OCI-LY3 (cell line): Measurements from ENCODE around the gene IL4I1.

Experiments used
- H2AFZ ChIP-seq: fragments of 200-600, 300-600 bp; shearing (Covaris generic); 2 replicates; pipeline ENCODE4 v1.6.0; 2014; ENCODE audit warnings: antibody characterized with exemption, low read depth, low read length
- H3K27ac ChIP-seq: fragments of 200-600, 300-600 bp; sonication (generic); 2 replicates; pipeline ENCODE4 v1.5.1; 2014; ENCODE audit warnings: mild to moderate bottlenecking, low read length, moderate library complexity, mixed read lengths
- H3K27me3 ChIP-seq: fragments of 200-600, 300-600 bp; sonication (generic); 2 replicates; pipeline ENCODE4 v1.6.1; 2014; ENCODE audit warnings: low read depth, low read length, mixed read lengths
- H3K36me3 ChIP-seq: fragments of 200-600, 300-600 bp; sonication (generic); replicated peaks from 2 replicates; pipeline ENCODE3; 2014; ENCODE audit warnings: low read depth, low read length, mixed read lengths
- H3K4me1 ChIP-seq: fragments of 300-600, 200-600 bp; sonication (generic); 2 replicates; pipeline ENCODE4 v1.6.1; 2014; ENCODE audit warnings: low read length, mixed read lengths
- H3K4me2 ChIP-seq: fragments of 200-600, 300-600 bp; sonication (generic); 2 replicates; pipeline ENCODE4 v1.6.1; 2014; ENCODE audit warnings: low read length, mixed read lengths
- H3K4me3 ChIP-seq: fragments of 300-600, 200-600 bp; sonication (generic); 2 replicates; pipeline ENCODE4 v1.5.1; 2014; ENCODE audit warnings: antibody characterized with exemption, mild to moderate bottlenecking, low read length, moderate library complexity
- H3K79me2 ChIP-seq: fragments of 300-600, 200-600 bp; shearing (Covaris generic); 2 replicates; pipeline ENCODE4 v1.6.1; 2014; ENCODE audit warnings: mild to moderate bottlenecking, low read length, mixed read lengths
- H3K9ac ChIP-seq: fragments of 300-600, 200-600 bp; shearing (Covaris generic); 2 replicates; pipeline ENCODE4 v1.6.0; 2014; ENCODE audit warnings: mild to moderate bottlenecking, low read length, moderate library complexity
- H3K9me3 ChIP-seq: fragments of 200-600, 300-600 bp; shearing (Covaris generic); 2 replicates; pipeline ENCODE4 v1.6.1; 2014; ENCODE audit warnings: low read length, mixed read lengths; ENCODE audit not compliant: insufficient read depth
- H4K20me1 ChIP-seq: fragments of 200-600, 300-600 bp; sonication (generic); 2 replicates; pipeline ENCODE4 v1.6.1; 2016; ENCODE audit warnings: low read length, mixed read lengths; ENCODE audit not compliant: insufficient read depth
- EZH2phosphoT487 ChIP-seq: fragments of 200-600 bp; shearing (Covaris generic); IDR thresholded peaks from 2 replicates; pipeline ENCODE4 v1.6.1; 2018; ENCODE audit warnings: antibody characterized with exemption, mixed run types, low read depth
- TF ChIP-seq, protein P1 (sequence below): fragments of 200-600, 300-600 bp; sonication (generic); IDR thresholded peaks from 2 replicates; pipeline ENCODE4 v1.5.1; 2014; ENCODE audit warnings: antibody characterized with exemption, low read length, low read depth

IL4I1 gene

DNA sequence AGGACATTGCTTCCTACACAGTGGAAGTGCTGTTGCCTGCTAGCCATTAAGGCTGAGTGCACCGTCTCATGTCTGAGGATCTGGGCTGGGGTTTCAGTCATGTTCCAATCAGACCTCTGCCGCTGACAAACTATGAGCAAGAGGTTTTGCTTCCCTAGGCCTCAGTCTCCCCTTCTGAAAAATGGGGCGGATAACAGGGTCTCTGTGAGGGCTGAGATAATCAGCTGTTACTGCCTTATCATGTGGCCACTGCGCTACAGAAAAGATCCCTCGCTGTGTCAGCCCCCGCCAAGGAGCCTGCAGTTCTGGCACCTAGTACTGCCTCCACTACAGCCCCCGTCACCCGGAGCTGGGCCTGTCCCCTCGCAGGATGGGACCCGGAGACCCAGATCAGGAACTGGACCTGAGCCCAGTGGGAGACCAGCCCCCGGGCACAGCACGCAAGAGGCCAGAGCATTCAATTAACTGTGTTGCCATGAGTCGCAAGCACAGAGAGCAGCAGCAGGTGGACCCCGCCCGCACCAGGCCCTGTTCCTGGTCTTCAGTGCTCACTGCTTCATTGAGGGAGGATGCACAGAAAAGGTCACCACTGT is 26.3 kb downstream of the IL4I1 start:
- no peaks in the 10 kb centered on the region for H4K20me1 ChIP-seq
- H3K9me3 ChIP-seq, result no peaks in the 10 kb centered on the region
- no peaks in the 10 kb centered on the region for H3K27me3 ChIP-seq
- TF ChIP-seq, protein P1, sequence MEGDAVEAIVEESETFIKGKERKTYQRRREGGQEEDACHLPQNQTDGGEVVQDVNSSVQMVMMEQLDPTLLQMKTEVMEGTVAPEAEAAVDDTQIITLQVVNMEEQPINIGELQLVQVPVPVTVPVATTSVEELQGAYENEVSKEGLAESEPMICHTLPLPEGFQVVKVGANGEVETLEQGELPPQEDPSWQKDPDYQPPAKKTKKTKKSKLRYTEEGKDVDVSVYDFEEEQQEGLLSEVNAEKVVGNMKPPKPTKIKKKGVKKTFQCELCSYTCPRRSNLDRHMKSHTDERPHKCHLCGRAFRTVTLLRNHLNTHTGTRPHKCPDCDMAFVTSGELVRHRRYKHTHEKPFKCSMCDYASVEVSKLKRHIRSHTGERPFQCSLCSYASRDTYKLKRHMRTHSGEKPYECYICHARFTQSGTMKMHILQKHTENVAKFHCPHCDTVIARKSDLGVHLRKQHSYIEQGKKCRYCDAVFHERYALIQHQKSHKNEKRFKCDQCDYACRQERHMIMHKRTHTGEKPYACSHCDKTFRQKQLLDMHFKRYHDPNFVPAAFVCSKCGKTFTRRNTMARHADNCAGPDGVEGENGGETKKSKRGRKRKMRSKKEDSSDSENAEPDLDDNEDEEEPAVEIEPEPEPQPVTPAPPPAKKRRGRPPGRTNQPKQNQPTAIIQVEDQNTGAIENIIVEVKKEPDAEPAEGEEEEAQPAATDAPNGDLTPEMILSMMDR, result no peak
- TF ChIP-seq EZH2phosphoT487, result no peak
- peaks cover 3% of the 10 kb centered on the region for H3K36me3 ChIP-seq
- H3K4me3 ChIP-seq, result peak overlapping the region; percentile 61
- peaks cover 11% of the 10 kb centered on the region for H3K4me1 ChIP-seq
- peak overlapping the region; percentile 43 for H3K4me2 ChIP-seq
- peak overlapping the region; percentile 26; the same call in 1 of the 2 replicates for H3K9ac ChIP-seq
- H3K27ac ChIP-seq, result no peak overlapping the region
- H2AFZ ChIP-seq, result no peak overlapping the region
- peaks cover 26% of the 10 kb centered on the region for H3K79me2 ChIP-seq

DNA sequence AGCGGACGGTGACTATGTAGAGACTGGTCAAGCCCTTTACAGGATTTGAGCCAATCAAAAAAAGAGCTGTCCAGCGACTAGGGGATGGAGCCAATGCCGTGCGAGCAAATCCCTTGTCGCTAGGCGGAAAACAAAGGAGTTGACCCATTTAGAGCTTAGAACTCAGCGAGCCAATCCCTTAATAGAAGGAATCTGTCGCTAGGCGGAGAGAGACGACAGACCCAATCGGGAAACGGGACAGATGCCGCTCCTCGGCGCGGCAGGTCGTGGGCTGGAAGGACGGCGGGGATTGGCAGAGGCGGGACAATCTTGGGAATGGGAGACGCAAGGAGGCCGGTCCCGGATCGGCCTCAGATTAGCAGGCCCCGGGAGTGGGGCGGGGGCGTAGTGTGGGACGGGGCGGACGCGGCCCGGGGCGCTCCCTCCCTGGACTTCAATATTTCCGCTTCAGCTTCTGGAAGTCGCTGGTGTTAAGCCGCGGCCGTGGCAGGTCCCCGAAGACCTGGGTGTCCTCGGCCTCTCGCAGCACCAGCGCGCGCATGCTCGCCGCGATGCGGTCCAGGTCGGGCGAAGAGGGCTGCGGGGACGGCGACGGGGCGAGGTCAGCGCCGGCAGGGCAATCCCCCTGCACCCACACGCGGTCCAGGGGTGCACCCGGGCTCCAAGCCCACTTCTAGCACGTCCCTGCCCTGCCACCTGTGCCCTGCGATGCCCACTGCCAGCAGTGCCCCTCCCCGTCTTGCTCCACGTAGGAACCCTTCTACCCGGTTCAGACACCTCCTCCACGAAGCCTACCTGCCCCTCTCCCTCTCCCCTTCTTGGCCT is 27.0 kb downstream of the IL4I1 start:
- Histone ChIP-seq H3K4me1 (peaks cover 8% of the 10 kb centered on the region), H4K20me1 (no peaks in the 10 kb centered on the region), H3K9me3 (no peaks in the 10 kb centered on the region), H3K9ac (peak overlapping the region; percentile 26; the same call in 1 of the 2 replicates), H3K36me3 (peaks cover 8% of the 10 kb centered on the region), H2AFZ (no peak overlapping the region), H3K79me2 (peaks cover 26% of the 10 kb centered on the region), H3K27me3 (no peaks in the 10 kb centered on the region), H3K4me2 (peak overlapping the region; percentile 43), H3K4me3 (peak overlapping the region; percentile 61), H3K27ac (no peak overlapping the region)
- TF ChIP-seq EZH2phosphoT487, result no peak
- TF ChIP-seq, protein P1, result no peak

DNA sequence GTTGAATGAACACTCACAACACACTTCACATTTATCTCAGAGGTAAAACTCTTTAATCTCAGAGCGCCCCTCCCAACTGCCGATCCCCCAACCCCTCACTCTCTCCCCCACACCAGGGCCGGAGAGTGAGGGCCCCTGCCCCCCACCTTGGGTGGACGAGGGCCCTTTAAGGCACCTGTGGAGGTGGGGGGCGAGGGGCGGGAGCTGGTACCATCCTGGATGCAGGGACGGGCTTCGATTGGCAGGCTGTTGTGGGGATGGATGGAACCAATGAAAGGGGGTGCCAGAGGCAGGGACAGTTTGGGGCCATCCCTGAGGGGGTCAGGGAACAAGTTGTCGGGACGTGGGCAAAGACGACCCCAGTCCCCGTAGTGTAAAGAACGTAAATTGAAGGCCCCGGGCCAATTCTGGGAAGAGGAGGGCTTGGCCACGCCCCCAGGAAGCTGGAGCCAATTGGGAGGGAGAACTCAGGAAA is 27.6 kb downstream of the IL4I1 start:
- Histone ChIP-seq H2AFZ (no peak overlapping the region), H3K4me2 (peak overlapping the region; percentile 46), H3K4me3 (peak overlapping the region; percentile 61), H3K4me1 (peaks cover 8% of the 10 kb centered on the region), H3K36me3 (peaks cover 15% of the 10 kb centered on the region), H3K27me3 (no peaks in the 10 kb centered on the region), H3K9ac (no peak overlapping the region), H4K20me1 (no peaks in the 10 kb centered on the region), H3K9me3 (no peaks in the 10 kb centered on the region), H3K79me2 (peaks cover 26% of the 10 kb centered on the region), H3K27ac (no peak overlapping the region)
- TF ChIP-seq, protein P1, result no peak
- no peak for TF ChIP-seq EZH2phosphoT487
